Measurements from ENCODE around the gene BAIAP2L1.
A peak's percentile ranks its signal among the peaks of the same experiment; 100 is the strongest.

BAIAP2L1 gene

DNA sequence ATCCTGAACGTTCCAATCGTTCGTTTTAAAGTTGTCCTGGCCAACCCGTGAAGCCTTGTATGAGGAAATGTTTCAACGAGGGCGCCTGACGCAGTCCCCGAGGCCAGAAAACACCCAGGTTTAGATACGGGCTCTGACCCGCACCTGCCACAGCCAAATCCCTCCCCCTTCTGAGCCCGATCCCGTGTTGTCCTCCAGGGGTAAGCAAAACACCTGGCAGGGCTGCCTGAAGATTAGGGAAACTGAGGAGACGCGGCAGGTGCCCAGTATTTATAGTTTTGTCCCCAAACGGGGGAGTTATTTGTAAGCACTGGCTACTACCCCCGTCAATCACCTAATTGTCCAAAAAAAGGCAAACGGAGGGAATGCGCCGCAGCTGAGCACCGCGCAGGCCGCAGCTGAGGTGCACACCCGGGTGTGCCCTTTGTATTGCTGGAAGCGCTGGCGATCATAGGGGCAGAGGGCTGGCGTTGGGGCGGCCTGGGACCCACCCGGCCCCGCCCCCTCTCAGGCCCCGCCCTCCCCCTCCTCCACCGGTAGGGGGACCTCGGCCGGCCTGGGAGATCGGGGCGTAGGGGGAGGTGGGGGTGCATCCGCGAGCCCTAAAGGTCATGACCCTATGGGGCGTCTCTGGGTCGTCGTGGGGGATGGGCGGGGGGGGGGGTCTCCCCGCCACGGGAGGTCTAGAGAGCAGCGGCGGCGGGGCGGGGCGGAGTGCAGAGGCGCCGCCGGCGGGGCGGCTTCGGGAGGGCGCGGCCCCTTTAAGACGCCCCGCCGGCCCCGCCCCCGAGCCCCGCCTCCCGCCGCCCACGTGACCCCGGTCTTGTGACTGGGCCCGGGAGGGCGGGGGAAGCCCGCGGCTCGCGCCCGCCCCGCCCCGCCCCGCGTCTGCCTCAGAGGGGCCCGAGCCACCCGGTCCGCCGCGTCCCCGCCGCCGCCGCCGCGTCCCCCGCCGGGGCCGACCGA lies 119.8 kb downstream of the BAIAP2L1 start, which contains the start of gene BRI3:
BRI3 (plus strand) TSS at position 896 of the 966 bp plus-strand sequence. CDS start 110 bp downstream, outside the sequence.
- DNase-seq (ENCODE audit: extremely low read depth in 1 of 2, low read depth in 1 of 2): peak; percentile 74 to 83

GRCh38 chr7:98280296-98280695 lies 120.6 kb downstream of the BAIAP2L1 start:
- DNase-seq (ENCODE audit: extremely low read depth in 1 of 2, low read depth in 1 of 2): no peak

DNA sequence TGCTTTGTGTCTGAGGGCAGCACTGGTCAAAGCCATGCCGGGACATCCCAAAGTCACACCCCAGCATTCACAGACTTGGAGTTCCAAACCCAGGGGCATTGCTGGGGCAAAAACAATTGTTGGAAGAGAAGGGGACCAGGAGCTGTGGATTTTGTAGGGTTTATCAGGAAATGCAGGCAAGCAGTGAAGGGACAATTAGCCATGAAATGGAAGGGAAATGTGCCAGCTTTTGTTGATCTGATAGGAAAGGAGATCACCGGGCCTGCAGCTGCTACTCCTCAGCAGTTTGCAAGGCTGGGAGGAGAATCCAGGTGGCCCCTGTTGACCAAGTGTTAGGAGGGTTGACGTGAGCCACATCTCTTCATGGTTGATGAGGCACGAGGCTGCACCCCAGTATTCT lies 122.0 kb downstream of the BAIAP2L1 start:
- DNase-seq (ENCODE audit: extremely low read depth in 1 of 2, low read depth in 1 of 2): no peak

- no peak for DNase-seq (ENCODE audit: extremely low read depth in 1 of 2, low read depth in 1 of 2)
These were observed 122.5 kb downstream of the BAIAP2L1 start for GRCh38 chr7:98278408-98278807.

DNA sequence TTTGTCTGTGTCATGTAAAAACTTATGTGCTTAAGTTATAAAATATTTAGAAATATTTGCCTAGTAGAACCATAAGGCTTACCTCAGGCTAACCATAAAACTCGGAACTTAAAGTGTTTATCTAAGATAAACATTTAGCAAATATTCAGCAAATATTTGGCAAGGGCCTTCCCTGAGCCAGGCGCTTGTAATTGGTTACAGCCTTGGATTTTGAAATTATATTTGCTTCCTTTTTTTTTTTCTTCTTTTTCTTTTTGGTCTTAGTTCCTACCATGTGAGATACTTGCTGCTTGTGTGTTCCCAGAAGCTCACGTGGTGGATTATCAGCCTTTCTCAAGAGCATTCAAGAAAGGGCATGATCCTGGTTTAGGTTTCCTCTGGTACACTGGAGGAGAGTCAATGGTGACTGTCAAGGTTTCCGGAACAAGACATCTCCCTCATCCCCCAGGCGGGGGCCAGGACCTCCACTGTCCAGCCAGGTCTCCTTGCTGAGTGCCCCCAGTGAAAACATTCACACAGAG lies 124.6 kb downstream of the BAIAP2L1 start:
- DNase-seq (ENCODE audit: extremely low read depth in 1 of 2, low read depth in 1 of 2): no peak

GRCh38 chr7:98267303-98267702 lies 133.6 kb downstream of the BAIAP2L1 start:
- DNase-seq (ENCODE audit: extremely low read depth in 1 of 2, low read depth in 1 of 2): no peak

- no peak for DNase-seq (ENCODE audit: extremely low read depth in 1 of 2, low read depth in 1 of 2)
These were observed 134.1 kb downstream of the BAIAP2L1 start for GRCh38 chr7:98266840-98267239.

DNA sequence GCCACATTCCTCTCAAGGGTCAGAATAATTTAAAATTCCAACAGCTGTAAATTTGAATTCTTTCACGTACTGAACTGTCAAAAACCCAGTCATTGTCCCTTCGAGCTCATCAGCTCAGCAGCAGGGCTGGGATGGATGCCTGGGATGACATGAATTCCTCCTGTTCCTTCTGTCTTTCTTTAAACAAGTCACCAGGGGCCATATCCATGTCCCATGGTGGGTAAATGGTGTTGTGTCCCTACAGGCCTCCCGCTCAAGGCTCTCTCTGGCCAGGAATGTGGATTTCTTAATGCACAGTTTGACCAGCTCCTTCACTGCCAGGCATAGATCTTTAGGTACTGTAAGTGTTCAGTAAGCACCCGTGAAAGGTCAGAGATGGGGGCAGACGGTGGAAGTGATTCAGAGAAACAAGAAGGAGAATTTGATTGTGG lies 135.0 kb downstream of the BAIAP2L1 start:
- no peak for DNase-seq (ENCODE audit: extremely low read depth in 1 of 2, low read depth in 1 of 2)

DNA sequence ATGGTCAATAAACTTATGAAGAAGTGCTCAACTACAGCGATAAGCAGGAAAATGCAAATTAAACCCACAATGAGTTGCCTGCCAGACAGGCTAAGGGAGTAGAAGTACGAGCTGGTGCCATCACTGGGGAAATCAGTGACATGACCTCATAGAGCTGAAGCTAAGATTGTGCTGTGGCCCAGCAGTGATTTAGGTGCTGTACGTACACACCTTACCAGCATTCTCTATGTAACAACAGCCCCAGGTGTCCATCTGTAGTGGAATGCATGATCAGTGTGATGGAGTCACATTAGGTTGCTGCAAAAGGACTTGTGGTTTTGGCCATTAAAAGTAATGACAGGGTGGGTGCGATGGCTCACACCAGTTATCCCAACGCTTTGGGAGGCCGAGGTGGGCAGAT lies 143.2 kb downstream of the BAIAP2L1 start:
- no peak for DNase-seq (ENCODE audit: extremely low read depth in 1 of 2, low read depth in 1 of 2)

DNA sequence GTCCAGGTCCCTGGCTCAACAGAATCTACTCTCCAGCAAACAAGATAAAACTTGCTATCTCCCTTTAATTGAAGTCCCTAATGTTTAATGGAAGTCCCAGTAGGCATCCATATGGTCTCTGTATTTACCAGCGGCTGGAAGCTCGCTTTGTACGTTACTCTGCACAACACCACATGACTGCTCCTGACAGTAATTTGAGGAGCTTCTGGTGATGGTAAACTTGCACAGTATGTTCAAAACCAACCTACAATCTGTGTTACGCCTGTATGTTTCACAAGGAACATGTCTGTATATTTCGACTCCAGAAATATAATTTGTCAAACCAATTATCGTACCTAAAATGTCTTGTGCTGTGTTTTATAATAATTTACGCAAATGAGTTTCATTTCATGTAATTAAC lies 144.5 kb downstream of the BAIAP2L1 start:
- DNase-seq (ENCODE audit: extremely low read depth in 1 of 2, low read depth in 1 of 2): no peak

DNA sequence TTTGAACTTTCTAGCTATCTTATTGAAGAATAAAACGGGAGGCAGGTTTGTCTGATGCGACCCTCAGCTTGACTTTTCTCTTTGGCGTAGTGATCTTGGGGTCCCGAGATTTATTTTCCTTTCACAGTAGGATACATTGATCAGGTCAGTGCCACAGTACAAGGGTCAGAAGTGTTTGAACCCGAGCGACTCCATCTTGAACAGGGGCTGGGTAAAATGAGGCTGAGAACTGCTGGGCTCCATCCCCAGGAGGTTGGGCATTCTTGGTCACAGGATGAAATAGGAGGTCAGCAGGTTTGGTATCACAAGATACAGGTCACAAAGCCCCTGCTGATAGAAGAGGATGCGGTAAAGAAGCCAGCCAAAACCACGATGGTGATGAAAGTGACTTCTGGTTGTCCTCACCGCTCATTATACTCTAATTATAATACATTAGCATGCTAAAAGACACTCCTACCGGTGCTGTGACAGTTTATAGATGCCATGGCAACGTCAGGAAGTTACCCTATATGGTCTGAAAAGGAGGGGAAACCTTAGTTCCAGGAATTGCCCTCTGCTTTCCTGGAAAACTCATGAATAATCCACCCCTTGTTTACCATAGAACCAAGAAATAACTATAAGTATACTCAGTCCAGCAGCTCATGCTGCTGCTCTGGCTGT lies 145.8 kb downstream of the BAIAP2L1 start:
- DNase-seq (ENCODE audit: extremely low read depth in 1 of 2, low read depth in 1 of 2): no peak

- DNase-seq (ENCODE audit: extremely low read depth in 1 of 2, low read depth in 1 of 2): no peak
These were observed 146.4 kb downstream of the BAIAP2L1 start for GRCh38 chr7:98254516-98254915.

DNA sequence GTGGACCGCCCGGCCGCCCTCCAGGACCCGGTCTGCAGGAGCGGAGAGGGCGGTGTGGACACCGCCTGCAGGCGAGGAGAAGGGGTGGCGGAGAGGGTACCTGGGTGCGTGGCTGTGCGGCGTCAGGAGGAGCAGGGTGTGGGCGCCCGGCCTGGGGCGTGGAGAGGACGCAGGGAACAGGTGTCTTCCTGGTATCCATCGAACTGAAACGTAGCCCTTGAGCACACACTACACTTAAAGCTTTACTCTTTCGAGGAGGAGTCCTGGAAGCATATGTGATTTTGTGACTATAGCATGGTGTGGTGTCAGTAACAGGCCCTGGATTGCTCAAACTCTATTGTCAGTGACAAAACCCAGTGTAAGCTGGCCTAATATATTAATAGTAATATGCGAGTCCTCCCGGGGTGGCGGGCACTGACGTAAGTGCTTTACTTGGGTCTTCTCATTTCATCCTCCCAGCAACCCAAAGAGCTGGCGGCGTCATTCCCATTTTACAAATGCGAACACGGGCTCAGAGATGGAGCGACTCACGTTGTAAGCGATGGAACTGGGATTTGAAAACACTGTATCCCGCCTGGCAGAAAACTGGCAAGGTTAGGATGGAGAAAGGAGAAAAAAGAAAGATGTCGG lies 148.3 kb downstream of the BAIAP2L1 start:
- DNase-seq (ENCODE audit: extremely low read depth in 1 of 2, low read depth in 1 of 2): no peak

- DNase-seq (ENCODE audit: extremely low read depth in 1 of 2, low read depth in 1 of 2): peak; percentile 84 to 85
These were observed 149.1 kb downstream of the BAIAP2L1 start, which contains the start of gene TECPR1 for GRCh38 chr7:98251601-98252424. Gene TECPR1 (minus strand): TSS chr7:98252232. CDS start chr7:98246146, 6,086 bp downstream.

DNA sequence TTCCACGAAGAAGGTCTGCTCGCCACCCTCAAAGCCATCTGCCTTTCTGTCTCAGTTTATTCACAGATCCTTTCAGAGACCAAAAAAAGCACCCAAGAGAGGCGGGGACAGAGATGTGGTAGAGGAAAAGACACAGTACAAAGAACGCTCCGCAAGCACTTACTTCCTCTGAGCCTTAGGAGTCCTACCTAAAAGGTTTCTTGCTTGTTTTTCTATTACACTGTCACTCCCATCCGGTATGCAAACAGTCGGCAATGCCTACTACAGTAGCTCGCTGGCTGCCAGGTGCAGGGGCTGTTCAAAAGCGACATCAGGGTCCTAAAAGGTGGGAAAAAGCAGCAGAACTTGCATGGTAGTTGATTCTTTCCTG lies 149.7 kb downstream of the BAIAP2L1 start:
- no peak for DNase-seq (ENCODE audit: extremely low read depth in 1 of 2, low read depth in 1 of 2)

- DNase-seq (ENCODE audit: extremely low read depth in 1 of 2, low read depth in 1 of 2): peak in 1 of 2 donors; percentile 6
These were observed 150.1 kb downstream of the BAIAP2L1 start for GRCh38 chr7:98250789-98251188.

DNA sequence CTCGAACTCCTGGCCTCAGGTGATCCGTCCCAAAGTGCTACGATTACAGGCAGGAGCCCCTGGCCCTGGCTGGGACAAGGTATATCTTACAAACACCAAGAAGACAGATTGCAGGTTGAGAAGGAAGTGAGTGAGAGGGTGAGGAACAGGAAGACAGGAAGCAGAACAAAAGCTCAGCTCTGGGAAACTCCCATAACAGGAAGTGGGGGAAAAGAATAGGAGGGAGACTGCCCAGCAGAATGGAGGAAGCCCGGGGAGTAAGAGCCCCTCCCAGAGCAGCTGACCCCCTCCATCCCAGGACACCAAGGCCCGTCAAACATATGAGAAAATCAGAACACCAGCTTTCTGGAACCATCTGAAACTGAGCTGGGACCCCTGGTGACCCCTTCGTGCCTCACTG lies 151.8 kb downstream of the BAIAP2L1 start:
- no peak for DNase-seq (ENCODE audit: extremely low read depth in 1 of 2, low read depth in 1 of 2)

GRCh38 chr7:98248156-98248555 lies 152.7 kb downstream of the BAIAP2L1 start:
- no peak for DNase-seq (ENCODE audit: extremely low read depth in 1 of 2, low read depth in 1 of 2)

GRCh38 chr7:98244871-98245270 lies 156.0 kb downstream of the BAIAP2L1 start:
- no peak for DNase-seq (ENCODE audit: extremely low read depth in 1 of 2, low read depth in 1 of 2)

DNA sequence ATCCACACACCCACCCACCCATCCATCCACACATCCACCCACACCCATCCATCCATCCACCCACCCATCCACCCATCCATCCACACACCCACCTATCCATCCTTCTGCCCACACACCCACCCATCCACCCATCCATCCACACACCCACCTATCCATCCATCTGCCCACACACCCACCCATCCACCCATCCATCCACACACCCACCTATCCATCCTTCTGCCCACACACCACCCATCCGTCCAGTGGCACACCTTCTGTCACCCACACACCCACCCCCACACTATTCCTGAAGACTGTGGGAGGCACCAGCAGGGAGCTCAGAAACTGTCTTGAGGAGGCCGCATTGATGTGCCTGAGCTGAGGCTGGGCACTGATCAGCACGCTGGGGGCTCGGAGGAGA lies 158.0 kb downstream of the BAIAP2L1 start:
- no peak for DNase-seq (ENCODE audit: extremely low read depth in 1 of 2, low read depth in 1 of 2)

Measured in stimulated activated CD8-positive, alpha-beta memory T cell treated with anti-CD3 and anti-CD28 coated beads, Interleukin-7, amount 100 ng/mL, for 48 hours (primary cell).